ENCODE data around the gene IGF2R. TPM values are rescaled to one million over a fixed set of nuclear protein-coding genes. Genes with fewer than 3 reads are reported as not detected.
"Not testable (repeated sequence)": the region's sequence is repeated elsewhere in the genome, so short reads cannot be mapped to it uniquely, and the experiment has no call there.

IGF2R gene
- total RNA-seq, 1 donor from 2014 or later, result 64.0 TPM

GRCh38 chr6:160134337-160134751 is 165.5 kb downstream of the IGF2R start:
- intact Hi-C loops (cut with micrococcal nuclease), result not testable (repeated sequence)

DNA sequence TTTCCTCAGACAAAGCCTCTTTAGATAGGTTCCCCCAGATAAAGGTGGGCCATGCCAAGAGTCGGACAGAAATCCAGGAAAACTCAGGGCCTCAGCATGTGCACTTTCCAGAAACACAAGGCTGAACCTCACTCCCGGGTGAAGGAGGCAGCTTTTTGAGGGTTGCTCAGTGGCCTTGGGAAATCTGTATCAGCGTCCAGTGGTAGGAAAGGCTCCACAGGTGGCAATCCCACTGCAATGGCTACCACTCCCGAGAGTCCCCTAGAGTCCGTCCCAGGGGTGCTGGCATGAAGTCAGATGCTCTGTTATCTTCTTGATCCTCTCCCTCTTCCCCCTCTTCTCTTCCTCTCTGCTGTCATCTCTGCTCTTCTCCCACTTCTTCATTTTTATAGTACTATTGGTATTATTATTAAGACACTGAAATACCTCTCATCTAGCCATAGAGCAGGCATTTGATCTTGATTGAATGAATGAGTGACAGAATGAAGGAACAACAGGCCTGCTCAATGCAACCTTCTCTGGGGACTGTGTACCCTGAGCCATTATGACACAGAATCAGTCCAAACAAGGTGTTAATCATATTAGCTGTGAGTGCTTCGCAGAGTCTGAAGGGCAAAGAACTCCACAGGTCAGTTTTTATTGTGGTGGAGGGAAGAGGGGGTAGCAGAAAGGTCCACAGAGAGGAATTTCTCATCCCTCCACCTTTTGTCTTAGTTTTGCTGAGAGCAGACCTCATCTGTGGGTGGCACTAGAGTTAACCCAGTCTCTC is 166.1 kb downstream of the IGF2R start:
- intact Hi-C loops (cut with micrococcal nuclease), result no loop called here

DNA sequence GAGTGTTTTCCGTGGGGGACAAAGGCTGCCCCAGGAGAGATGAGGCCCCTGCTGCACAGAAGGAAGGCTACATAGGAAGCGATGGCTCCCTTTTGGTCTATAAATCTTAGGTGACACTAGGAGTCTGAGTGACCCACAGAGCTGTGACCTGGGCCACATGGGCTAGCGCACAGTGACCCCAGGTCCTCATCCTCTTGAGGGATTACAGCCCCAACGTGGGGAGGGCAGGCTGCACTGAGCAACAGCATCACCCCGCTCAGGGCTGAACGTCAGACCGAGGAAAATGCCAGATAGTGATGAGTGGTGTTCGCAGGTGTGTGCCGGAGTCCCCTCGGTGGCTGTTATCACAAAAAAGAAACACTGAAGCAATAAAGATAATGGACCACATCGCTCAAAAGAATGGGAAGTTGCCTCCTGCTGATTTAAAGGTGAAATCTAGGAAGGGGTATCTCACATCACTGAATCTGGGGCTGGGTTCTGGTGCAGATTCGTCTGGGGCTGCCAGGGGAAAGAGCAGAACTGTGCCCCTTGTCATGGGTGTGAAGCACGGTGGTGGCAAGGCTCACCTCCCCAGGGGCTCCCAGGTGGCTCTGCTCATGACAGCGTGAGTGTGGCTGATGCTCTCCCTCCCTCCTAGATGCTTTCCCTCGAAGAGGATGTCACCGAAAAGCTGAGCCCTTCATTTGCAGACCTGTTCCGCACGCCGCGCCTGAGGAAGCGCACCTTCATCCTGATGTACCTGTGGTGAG is 167.2 kb downstream of the IGF2R start:
- intact Hi-C loops (cut with micrococcal nuclease), result no loop called here

DNA sequence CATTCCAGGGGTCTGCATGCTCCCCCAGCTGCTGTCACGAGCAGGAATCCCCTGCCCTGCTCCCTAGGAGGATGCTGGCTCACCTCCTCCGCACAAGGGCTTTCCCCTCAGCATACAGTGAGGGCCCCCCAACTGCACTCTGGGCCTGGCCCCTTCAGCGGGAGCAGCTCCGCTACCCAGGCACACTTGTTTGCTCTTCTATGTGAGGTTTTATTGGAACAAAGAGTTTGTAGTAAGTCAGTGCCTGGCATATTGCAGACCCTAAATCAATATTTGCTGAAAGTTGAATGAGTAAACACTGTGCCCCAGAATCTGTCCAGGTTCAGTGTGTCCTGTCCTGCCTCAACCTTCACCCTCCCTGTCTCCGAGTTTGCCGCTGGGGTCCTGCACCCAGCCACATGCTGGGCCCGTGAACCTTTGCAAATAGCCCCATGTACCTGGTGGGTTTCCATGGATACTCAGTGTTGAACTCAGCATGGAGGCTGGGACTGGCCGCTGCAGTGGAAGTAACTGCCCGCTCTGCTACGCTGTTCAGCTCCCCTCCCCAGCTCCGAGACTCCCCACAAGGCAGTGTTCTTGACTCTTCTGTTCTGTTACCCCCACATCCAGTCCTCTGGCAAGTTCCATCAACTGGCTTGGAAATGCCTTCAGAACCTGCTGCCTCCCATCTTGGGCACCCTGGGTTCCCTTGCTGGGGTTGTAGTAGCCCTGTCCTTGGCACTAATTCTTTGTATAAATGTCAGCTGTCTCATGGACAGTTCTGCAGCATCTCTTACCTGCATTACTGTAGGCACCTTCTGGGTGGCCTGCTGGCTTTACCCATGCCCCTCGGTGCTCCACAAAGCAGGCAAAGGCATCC is 168.5 kb downstream of the IGF2R start:
- intact Hi-C loops (cut with micrococcal nuclease), result no loop called here

- intact Hi-C loops (cut with micrococcal nuclease), result loop anchor here (1.0 to 2.0 kb wide), 3 partner anchors 318 to 531 kb away; no protein-coding TSS in a partner anchor
These were observed 169.3 kb downstream of the IGF2R start for GRCh38 chr6:160137989-160138835.

- intact Hi-C loops (cut with micrococcal nuclease), result loop anchor here (1.0 to 2.0 kb wide), 3 partner anchors 317 to 530 kb away; no protein-coding TSS in a partner anchor
These were observed 170.0 kb downstream of the IGF2R start for GRCh38 chr6:160138839-160139419.

- intact Hi-C loops (cut with micrococcal nuclease), result loop anchor here (2.0 kb wide), 1 partner anchor 529 kb away; no protein-coding TSS in a partner anchor
These were observed 170.6 kb downstream of the IGF2R start for GRCh38 chr6:160139420-160139851.

DNA sequence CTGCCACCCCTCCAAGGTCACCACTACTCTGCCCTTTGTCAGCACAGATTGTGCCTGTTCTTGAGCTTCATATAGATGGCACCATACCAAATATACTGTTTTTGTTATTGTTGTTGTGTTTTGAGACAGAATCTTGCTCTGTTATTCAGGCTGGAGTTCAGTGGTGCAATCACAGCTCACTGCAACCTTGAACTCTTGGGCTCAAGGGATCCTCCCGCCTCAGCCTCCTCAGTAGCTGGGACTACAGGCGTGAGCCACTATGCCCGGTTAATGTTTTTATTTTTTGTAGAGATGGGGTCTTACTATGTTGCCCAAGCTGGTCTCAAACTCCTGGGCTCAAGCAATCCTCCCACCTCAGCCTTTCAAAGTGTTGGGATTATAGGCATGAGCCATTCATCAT is 171.6 kb downstream of the IGF2R start:
- intact Hi-C loops (cut with micrococcal nuclease), result not testable (repeated sequence)

- intact Hi-C loops (cut with micrococcal nuclease), result no loop called here
These were observed 172.3 kb downstream of the IGF2R start for GRCh38 chr6:160141001-160141726.

GRCh38 chr6:160142115-160142715 is 173.3 kb downstream of the IGF2R start:
- intact Hi-C loops (cut with micrococcal nuclease), result no loop called here

DNA sequence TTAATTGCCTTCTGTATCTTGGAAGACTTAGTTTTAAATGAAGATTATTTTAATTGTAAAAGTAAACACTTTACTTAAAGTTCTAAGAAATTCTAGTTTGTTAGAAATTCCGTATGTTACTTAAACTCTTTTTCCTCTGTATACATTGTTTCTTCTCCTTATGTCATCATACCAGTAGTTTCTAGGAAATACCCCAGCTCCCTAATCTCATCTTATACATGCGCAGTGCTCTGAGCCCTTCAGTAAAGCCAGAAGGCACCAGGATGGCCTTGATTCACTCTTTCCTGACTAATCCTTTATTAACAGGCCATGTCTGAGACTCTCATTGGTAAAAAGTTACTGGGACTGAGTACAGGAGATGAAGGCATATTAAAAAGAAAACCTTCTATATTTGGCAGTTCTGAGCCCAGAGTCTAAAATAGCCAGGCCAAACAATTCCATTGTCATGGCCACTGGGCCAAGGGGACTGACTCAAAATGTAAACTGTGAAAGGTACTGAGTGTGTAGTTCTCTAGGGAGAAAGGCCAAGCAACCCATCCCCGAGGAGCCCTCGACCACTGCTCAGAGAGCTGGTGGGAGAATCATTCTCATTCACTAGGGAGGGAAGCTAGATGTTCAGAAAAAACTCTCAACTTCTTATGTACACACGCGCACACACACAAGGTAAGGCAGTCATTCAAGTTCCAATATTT is 177.7 kb downstream of the IGF2R start:
- intact Hi-C loops (cut with micrococcal nuclease), result no loop called here

DNA sequence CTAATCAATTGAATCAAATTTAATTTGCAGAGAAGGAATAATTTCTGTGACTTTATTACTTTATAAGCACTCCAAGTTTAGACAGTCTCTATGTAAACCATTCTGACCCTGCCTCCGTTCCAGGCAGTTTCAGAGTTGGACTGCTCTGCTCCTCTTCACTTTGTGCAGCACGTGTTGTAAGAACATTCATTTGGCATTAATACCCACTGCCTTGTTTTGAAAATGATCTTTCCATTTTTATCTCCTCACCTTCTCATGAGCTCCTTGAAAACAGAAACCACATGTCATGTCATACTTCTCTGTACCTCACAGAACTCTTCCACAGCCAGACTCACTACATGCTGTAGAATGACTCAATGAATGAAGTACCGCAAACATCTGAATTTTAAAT is 178.3 kb downstream of the IGF2R start:
- intact Hi-C loops (cut with micrococcal nuclease), result no loop called here

DNA sequence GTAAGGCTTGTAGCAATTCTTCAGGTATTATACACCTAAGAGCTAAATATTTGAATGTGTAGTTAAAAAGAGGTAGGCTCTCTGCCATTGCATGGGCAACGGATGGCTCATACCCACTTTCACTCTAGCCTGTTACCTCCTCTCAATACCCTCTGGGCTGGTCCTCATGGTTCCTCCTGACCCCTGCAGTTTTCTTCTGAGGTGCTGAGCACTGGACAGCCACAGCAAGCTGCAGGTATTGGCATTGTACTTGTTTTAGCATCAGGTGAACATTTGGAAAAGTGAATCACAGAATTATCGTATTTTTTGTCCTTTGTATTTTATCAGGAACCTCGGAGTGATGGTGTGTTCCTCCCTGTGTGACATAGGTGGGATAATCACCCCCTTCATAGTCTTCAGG is 185.6 kb downstream of the IGF2R start:
- intact Hi-C loops (cut with micrococcal nuclease), result no loop called here

GRCh38 chr6:160156842-160157241 is 188.0 kb downstream of the IGF2R start:
- intact Hi-C loops (cut with micrococcal nuclease), result no loop called here

- intact Hi-C loops (cut with micrococcal nuclease), result no loop called here
These were observed 191.6 kb downstream of the IGF2R start for GRCh38 chr6:160160450-160160849.

Data from T-helper 2 cell treated with Interferon-gamma antibody and Interleukin-4, amounts not matched to agents 100 ng/mL and 5 ng/mL, for 36 hours (primary cell).